ENCODE measurements around the gene MTUS2.
A peak's percentile ranks its signal among the peaks of the same experiment; 100 is the strongest.

MTUS2 gene

GRCh38 chr13:29510651-29511084, 690.5 kb downstream of the MTUS2 start:
- no peak for TF ChIP-seq CTCF (IDR thresholded peaks at IDR 0.05)
- H3K9me3 ChIP-seq: no peaks in the 10 kb centered on the region
- H3K36me3 ChIP-seq: peaks cover 0 to 45% (median 31%) of the 10 kb centered on the region in 3 donors
- DNase-seq: no peak
- no peak overlapping the region for H3K27ac ChIP-seq
- peaks cover 0 to 5% (median 2%) of the 10 kb centered on the region in 4 donors for H3K4me1 ChIP-seq
- no peak overlapping the region for H3K4me3 ChIP-seq
- intact Hi-C loops (cut with DNase I; ENCODE audit: low total_unique reads): no loop called here
- H3K27me3 ChIP-seq: peaks cover 0 to 7% of the 10 kb centered on the region in 2 donors

GRCh38 chr13:29511106-29511796, 691.1 kb downstream of the MTUS2 start:
- intact Hi-C loops (cut with DNase I; ENCODE audit: low total_unique reads): no loop called here
- Histone ChIP-seq H3K27me3 (peaks cover 0 to 1% of the 10 kb centered on the region in 2 donors), H3K36me3 (peaks cover 0 to 51% (median 36%) of the 10 kb centered on the region in 3 donors), H3K4me1 (peaks cover 0 to 5% (median 2%) of the 10 kb centered on the region in 4 donors), H3K9me3 (no peaks in the 10 kb centered on the region), H3K4me3 (no peak overlapping the region), H3K27ac (peak overlapping the region in 1 of 2 donors; percentile 22)
- no peak for TF ChIP-seq CTCF (IDR thresholded peaks at IDR 0.05)
- no peak for DNase-seq

GRCh38 chr13:29511980-29512379, 691.8 kb downstream of the MTUS2 start:
- Histone ChIP-seq H3K9me3 (no peaks in the 10 kb centered on the region), H3K4me1 (peaks cover 0 to 5% (median 2%) of the 10 kb centered on the region in 4 donors), H3K27me3 (no peaks in the 10 kb centered on the region), H3K36me3 (peaks cover 3 to 58% (median 44%) of the 10 kb centered on the region in 3 donors), H3K4me3 (no peak overlapping the region), H3K27ac (no peak overlapping the region)
- no peak for TF ChIP-seq CTCF (IDR thresholded peaks at IDR 0.05)
- intact Hi-C loops (cut with DNase I; ENCODE audit: low total_unique reads): no loop called here
- DNase-seq: peak; percentile 78 to 84

- Histone ChIP-seq H3K4me1 (peaks cover 0 to 3% (median 1%) of the 10 kb centered on the region in 4 donors), H3K27me3 (no peaks in the 10 kb centered on the region), H3K27ac (no peak overlapping the region), H3K36me3 (peaks cover 14 to 71% (median 57%) of the 10 kb centered on the region in 3 donors), H3K9me3 (no peaks in the 10 kb centered on the region), H3K4me3 (no peak overlapping the region)
- TF ChIP-seq CTCF (IDR thresholded peaks at IDR 0.05): no peak
- intact Hi-C loops (cut with DNase I; ENCODE audit: low total_unique reads): no loop called here
- DNase-seq: no peak
These were observed 693.2 kb downstream of the MTUS2 start for GRCh38 chr13:29513002-29513980.

GRCh38 chr13:29513981-29514719, 694.0 kb downstream of the MTUS2 start:
- no peak for TF ChIP-seq CTCF (IDR thresholded peaks at IDR 0.05)
- Histone ChIP-seq H3K36me3 (peaks cover 20 to 80% (median 65%) of the 10 kb centered on the region in 3 donors), H3K9me3 (no peaks in the 10 kb centered on the region), H3K27ac (no peak overlapping the region), H3K4me3 (no peak overlapping the region), H3K27me3 (no peaks in the 10 kb centered on the region), H3K4me1 (no peaks in the 10 kb centered on the region)
- DNase-seq: no peak
- intact Hi-C loops (cut with DNase I; ENCODE audit: low total_unique reads): no loop called here

Measured in tibial artery (tissue), 4 donors.